Adipocyte (in vitro differentiated cells): ENCODE measurements around the gene SIRT4.

ENCODE experiments used
- DNase-seq: peaks from one replicate; pipeline ENCODE4 v3.0.0-alpha.2; 2015; ENCODE audit warnings: low read depth
- H3K27me3 ChIP-seq: replicated peaks from 2 replicates; pipeline ENCODE4 v1.7.0; 2013; ENCODE audit warnings: mild to moderate bottlenecking, low read length, moderate library complexity; ENCODE audit not compliant: control insufficient read depth, insufficient read depth
- H3K36me3 ChIP-seq: 2 replicates; pipeline ENCODE4 v1.7.0; 2013; ENCODE audit warnings: low read length, mild to moderate bottlenecking, moderate library complexity; ENCODE audit not compliant: control insufficient read depth, insufficient read depth, severe bottlenecking
- H3K4me1 ChIP-seq: 2 replicates; pipeline ENCODE4 v1.7.0; 2013; ENCODE audit warnings: mild to moderate bottlenecking, low read length, moderate library complexity; ENCODE audit not compliant: control insufficient read depth, insufficient read depth
- H3K4me3 ChIP-seq: 2 replicates; pipeline ENCODE4 v1.7.0; 2013; ENCODE audit warnings: mild to moderate bottlenecking, low read length, moderate library complexity
- H3K9ac ChIP-seq: 2 replicates; pipeline ENCODE4 v1.7.0; 2013; ENCODE audit warnings: mild to moderate bottlenecking, low read length, moderate library complexity
- H3K9me3 ChIP-seq: 2 replicates; pipeline ENCODE4 v1.7.0; 2013; ENCODE audit warnings: mild to moderate bottlenecking, low read length, moderate library complexity; ENCODE audit not compliant: control insufficient read depth

The SIRT4 gene

DNA sequence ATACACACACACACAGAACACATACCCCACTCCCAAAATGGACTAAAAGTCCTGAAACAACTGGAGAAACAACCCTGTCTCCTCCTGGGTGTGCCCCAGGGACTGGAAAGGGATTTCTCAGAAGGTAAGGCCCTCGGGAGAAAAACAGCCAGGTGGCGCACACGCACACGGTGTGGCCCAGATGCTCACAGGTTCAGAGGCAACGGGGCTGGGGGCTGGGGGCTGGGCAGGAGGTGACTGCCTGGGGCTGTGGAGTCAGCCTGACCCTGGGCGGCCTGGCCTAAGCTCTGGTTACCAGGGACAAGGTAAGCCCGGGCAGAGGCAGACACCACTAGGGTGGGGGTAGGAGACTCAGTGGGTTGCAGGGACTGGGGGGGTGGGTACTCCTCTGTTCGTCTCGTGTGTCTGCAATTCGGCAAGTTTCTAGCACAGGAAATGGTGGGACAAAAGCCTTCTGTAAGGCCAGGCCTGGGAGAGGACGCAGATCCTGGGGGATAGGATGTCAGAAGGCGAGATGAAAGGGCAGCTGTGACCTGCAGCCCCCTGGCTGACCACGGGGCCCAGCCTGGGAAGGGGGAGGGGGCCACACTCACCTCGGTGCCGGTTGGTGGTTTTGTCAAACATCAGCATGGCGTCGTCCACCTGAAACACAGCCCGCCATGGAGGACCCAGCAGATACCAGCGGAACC, 56.4 kb downstream of the SIRT4 start:
- DNase-seq: no peak
- no peaks in the 10 kb centered on the region for H3K4me1 ChIP-seq
- H3K36me3 ChIP-seq: no peaks in the 10 kb centered on the region
- H3K9me3 ChIP-seq: no peaks in the 10 kb centered on the region
- H3K9ac ChIP-seq: no peak overlapping the region
- peaks cover 21% of the 10 kb centered on the region for H3K27me3 ChIP-seq
- no peak overlapping the region for H3K4me3 ChIP-seq

GRCh38 chr12:120359128-120359527, 57.0 kb downstream of the SIRT4 start:
- no peak overlapping the region for H3K9ac ChIP-seq
- H3K4me3 ChIP-seq: no peak overlapping the region
- H3K36me3 ChIP-seq: no peaks in the 10 kb centered on the region

DNA sequence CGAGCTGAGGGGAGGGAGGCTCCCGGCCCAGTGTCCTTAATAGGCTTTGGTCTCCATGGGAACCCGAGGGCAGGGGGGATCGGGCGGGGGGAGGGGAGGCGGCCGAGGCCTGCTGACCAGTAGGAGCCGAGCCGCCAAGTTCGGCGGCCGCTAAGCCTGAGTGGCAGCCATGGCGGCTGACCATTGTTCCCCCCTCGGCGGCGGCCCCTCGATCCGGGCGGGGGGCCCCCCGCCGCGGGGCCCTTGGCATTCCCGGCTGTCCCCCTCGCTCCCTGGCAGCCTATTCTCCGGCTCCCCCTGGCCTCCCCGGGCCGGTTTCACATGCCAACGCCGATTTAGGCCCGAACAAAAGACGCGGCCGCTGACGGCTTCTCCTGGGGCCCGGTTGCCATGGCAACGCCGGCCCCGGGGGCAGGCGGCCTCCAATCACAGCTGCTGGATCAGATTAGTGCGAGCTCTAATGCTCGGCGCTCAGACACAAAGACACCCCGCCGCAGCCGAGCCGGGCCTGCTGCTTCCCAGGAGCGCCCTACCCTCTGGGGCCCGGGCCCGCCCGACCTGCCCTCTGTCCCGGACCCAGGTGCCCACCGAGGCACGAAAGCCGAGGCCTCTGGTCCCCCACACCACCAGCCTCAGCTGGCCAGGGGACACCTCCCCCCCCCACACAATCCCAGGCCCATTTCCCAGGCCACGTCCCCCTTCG, 59.5 kb downstream of the SIRT4 start:
- Histone ChIP-seq H3K36me3 (no peaks in the 10 kb centered on the region), H3K27me3 (peaks cover 32% of the 10 kb centered on the region), H3K4me3 (no peak overlapping the region), H3K9ac (peak overlapping the region; percentile 45), H3K9me3 (no peaks in the 10 kb centered on the region), H3K4me1 (no peaks in the 10 kb centered on the region)
- peak; percentile 82 for DNase-seq

More at GRCh38 chr12:120359128-120359527, 57.0 kb downstream of the SIRT4 start:
- no peaks in the 10 kb centered on the region for H3K4me1 ChIP-seq
- no peak for DNase-seq
- H3K27me3 ChIP-seq: peaks cover 26% of the 10 kb centered on the region
- H3K9me3 ChIP-seq: no peaks in the 10 kb centered on the region
